Measurements from ENCODE around the gene DAGLA.

The DAGLA gene

GRCh38 chr11:61778357-61778886 is 98.2 kb downstream of the DAGLA start:
- no peak for DNase-seq (ENCODE audit: low read depth, low spot score)

- DNase-seq (ENCODE audit: low read depth, low spot score) = no peak
Observed at GRCh38 chr11:61778920-61779650, 98.9 kb downstream of the DAGLA start.

DNA sequence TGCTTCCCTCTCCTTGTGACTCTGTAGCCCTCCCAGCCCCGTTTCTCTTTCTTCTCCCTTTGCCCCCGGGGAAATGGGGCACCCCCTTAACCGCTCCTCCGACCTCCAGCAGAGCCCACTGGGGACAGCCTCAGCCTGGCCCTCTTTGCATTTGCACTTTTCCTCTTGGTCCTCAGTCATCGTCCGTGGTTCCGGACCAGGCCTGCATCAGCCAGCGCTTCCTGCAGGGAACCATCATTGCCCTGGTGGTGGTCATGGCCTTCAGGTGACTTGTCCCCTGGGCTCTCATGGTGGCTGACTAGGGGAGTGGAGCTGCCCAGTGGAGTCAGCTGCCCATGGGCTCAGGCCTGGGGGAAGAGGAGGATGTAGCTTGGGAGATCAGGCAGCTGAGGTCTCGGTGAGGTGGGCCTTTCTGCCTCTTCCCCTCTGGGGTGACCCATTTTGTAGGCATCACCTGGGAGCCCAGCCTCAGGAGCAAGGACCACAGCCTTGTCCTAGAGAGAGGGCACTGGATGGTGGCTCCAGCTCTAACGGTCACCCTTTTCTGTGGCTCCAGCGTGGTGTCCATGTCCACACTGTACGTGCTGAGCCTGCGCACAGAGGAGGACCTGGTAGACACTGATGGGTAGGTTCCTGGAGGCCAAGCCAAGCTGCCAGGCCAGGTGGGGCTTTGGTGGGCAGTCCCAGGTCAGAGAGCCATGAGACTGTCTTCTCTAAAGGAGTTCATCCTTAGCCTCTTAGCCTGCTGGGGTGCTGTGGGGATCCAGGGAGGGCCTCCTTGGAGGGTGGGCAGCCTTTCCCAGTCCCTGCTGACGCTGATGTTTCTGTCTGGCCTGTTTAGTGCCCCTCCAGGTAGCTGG is 99.7 kb downstream of the DAGLA start:
- no peak for DNase-seq (ENCODE audit: low read depth, low spot score)

GRCh38 chr11:61780581-61781162 is 100.5 kb downstream of the DAGLA start:
- no peak for DNase-seq (ENCODE audit: low read depth, low spot score)

DNA sequence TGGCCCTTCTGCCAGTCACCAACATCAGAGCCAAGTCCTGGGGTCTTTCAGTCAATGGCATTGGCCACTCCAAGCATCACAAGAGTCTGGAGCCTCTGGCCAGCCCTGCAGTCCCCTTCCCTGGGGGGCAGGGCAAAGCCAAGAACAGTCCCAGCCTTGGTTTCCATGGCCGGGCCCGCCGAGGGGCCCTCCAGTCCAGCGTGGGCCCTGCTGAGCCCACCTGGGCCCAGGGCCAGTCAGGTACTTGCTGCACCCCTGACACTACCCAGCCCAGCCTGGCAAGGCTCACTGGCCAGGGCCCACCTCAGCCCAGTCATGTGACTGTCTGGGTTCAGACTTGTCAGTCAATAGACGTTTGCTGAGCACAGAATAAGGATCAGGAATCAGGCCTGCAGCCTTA is 101.4 kb downstream of the DAGLA start:
- no peak for DNase-seq (ENCODE audit: low read depth, low spot score)

DNA sequence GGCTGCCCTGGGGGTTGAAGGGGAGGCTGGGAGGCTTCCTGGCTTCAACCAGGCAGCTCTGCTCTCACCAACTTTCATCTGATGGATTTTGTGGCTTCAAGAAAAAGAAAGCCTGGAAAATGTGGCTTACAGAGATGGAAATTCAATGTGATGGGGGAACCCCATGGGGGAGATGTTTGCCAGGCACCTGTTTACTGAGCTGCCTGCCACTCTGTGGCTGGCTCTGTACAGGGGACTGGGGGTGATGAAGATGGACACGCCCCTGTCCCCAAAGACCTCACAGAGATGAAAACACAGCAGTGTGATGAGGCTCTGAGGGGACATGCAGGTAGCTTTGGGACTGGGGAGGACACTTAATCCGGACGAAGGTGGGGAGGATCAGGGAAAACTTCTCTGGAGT is 102.1 kb downstream of the DAGLA start:
- no peak for DNase-seq (ENCODE audit: low read depth, low spot score)

DNA sequence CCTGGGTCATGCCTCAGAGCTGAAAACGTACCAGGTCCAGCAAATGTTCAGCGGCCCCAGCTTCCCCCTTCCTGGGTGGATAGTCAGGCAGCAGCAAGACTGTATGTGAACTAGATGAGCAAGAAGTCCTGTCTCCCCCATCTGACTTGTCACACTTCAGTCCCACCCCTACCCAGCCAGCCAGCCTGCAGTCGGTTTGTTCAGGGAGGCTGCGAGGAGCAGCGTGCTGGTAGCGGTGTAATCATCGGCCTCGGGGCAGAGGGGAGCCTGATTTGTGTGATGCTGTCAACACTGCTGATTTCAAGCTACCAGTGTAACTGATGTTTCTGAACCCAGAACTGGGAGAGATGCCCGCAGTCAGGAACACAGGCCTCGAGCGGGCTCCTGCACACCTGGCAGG is 102.7 kb downstream of the DAGLA start:
- no peak for DNase-seq (ENCODE audit: low read depth, low spot score)

DNA sequence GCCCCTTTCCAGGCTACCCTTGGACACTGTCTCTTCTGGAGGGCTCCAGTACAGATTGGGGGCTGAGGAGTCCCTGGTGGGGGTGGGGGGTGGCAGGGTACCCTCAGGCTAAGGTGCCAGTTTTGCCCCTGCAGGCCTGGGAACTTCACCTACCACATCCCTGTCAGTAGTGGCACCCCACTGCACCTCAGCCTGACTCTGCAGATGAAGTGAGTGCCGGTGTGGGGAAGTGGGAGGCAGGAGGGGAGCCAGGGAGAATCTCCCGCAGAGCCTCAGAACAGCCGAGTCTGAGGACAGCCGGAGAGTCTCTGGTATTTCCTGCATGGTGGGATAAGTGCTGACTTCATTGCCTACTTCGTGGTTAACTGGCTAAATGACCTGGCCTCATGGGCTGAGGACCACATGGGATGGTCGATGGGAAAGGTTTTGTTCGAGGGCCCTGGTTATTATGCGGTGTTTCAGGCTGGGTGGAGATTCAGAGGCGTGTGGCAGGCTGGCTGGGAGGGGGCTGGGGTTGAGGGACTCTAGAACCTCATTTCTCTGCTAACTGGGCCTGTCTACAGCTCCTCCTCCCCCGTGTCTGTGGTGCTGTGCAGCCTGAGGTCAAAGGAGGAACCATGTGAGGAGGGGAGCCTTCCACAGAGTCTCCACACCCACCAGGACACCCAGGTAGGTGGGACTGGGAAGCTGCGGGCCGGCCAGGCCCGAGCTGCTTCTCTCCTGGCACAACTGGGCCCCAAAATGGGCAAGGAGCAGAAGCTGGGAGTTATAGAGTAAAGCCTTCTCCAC is 103.7 kb downstream of the DAGLA start:
- peak; percentile 75 for DNase-seq (ENCODE audit: low read depth, low spot score)

DNA sequence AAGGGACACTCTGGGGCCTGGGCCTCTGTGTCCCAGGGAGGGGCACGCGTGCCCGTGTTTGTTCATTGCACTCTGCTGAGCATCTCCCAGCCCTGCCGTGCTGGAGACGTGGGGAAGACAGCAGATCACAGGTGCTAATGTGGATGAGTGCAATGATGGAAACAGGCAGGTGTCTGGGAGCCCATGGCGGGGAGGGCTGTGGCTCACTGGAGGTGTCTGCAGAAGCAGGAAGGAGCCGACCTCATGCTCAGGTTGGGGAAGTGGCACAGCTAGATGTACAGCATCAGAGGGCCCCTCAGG is 104.3 kb downstream of the DAGLA start:
- DNase-seq (ENCODE audit: low read depth, low spot score) = no peak

DNA sequence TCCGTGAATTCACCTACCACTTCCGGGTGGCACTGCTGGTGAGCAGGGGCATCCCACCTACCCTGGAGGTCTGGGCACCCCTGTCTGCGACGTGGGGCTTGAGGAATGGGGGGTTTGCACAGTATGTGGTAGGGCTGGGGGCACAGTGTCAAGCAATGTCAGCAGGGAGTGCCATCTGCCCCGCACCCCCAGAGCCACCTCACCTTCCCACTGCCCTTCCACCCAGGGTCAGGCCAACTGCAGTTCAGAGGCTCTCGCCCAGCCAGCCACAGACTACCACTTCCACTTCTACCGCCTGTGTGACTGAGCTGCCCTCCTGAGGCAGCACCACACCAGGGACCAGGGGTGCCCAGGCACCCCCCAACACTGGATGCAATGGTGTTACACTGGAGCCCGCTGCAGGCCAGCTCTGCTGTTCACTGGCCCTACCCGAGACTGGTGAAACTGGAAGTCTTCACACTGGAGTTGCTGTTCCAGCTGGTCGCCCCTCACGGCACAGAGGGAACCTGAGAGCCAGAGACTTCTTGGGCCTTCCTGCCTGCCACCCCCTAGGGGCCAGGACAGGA is 105.7 kb downstream of the DAGLA start:
- no peak for DNase-seq (ENCODE audit: low read depth, low spot score)

- peak; percentile 75 for DNase-seq (ENCODE audit: low read depth, low spot score)
Observed at GRCh38 chr11:61787928-61788491, 107.8 kb downstream of the DAGLA start.

DNA sequence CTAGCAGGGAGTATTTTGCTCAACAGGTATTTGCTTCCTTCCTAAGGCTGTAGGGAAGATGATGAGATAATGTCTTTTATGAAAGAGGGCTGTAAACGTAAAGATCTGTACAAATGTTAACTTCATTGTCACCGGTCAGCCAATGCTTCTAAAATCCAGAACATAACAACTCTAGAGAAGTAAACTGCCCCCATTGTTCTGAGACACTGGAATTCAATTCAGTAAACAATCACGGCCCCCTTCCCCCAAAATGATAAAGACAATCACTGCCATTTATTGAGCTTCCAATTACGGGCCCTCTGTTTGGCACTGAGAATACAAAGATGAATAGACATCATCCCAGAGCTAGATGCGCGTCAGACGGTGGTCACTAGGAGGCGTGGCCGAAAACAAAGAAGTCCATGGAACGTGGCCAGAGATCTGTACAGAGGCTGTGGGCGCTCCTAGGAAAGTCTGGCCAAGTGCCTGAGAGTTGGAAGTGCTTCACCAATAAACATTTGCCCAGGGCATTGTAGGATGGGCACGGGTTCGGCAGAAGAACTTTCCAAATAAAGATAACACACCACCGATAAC is 111.6 kb downstream of the DAGLA start:
- peak; percentile 96 for DNase-seq (ENCODE audit: low read depth, low spot score)

GRCh38 chr11:61792310-61793082 is 112.3 kb downstream of the DAGLA start, which contains the start of the genes FEN1 and TMEM258:
Gene FEN1 (plus strand): TSS chr11:61792911. CDS start chr11:61795362, 2,451 bp downstream.
Gene TMEM258 (minus strand): TSS chr11:61792599. CDS start chr11:61792558, 41 bp downstream.
- peak; percentile 96 for DNase-seq (ENCODE audit: low read depth, low spot score)

DNA sequence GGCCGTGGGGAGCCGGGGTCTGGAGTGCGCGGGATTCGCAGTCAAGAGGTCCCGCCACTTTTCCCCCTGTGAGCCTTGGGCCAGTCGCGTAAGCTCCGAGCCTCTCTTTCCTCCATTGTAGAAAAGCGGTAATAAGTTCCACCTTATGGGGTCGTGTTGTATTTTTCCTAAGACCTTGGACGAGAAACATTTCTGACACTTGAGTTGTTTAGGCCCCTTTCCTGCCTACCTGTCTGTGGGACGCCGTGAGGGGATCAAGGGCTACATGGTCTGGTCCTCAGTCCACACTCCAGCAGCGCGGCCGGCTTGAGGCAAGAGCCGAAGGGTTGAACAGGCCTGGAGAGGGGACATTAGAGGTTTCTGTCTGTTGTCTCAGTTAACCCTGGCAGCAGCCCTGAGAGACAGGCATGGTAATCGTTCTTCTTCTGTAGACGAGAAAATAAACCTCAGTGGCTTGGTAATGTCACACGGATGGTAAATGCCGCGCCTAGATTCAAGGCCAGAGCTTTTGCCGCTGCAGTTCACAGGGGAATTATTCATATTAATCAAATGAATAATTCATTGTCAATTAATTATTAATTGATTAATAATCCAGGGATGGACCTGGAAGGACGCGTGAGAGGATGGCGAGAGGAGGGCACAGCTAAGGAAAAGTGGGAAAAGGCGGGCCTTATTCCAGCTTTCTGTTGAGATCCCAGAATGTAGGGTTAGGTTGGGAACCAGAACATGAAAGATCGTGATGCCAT is 113.1 kb downstream of the DAGLA start:
- no peak for DNase-seq (ENCODE audit: low read depth, low spot score)

DNA sequence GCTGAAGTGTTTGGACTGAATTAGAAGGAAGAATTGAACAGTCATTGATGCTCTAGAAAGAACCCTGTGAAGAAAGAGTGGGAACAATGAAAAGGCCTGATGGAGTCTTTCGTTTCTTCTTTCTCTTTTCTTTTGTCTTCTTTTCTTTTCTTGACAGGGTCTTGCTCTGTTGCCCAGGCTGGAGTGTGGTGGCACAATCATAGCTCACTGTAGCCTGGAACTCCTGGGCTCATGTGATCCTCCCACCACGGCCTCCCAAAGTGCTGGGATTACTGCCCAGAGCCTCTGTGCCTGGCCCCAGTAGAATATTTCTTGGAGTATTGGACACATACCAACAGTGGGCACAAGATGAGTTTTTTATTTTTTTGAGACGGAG is 113.6 kb downstream of the DAGLA start:
- DNase-seq (ENCODE audit: low read depth, low spot score) = no peak

GRCh38 chr11:61794579-61794978 is 114.4 kb downstream of the DAGLA start:
- DNase-seq (ENCODE audit: low read depth, low spot score) = no peak

DNA sequence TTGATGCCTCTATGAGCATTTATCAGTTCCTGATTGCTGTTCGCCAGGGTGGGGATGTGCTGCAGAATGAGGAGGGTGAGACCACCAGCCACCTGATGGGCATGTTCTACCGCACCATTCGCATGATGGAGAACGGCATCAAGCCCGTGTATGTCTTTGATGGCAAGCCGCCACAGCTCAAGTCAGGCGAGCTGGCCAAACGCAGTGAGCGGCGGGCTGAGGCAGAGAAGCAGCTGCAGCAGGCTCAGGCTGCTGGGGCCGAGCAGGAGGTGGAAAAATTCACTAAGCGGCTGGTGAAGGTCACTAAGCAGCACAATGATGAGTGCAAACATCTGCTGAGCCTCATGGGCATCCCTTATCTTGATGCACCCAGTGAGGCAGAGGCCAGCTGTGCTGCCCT is 115.3 kb downstream of the DAGLA start:
- no peak for DNase-seq (ENCODE audit: low read depth, low spot score)

DNA sequence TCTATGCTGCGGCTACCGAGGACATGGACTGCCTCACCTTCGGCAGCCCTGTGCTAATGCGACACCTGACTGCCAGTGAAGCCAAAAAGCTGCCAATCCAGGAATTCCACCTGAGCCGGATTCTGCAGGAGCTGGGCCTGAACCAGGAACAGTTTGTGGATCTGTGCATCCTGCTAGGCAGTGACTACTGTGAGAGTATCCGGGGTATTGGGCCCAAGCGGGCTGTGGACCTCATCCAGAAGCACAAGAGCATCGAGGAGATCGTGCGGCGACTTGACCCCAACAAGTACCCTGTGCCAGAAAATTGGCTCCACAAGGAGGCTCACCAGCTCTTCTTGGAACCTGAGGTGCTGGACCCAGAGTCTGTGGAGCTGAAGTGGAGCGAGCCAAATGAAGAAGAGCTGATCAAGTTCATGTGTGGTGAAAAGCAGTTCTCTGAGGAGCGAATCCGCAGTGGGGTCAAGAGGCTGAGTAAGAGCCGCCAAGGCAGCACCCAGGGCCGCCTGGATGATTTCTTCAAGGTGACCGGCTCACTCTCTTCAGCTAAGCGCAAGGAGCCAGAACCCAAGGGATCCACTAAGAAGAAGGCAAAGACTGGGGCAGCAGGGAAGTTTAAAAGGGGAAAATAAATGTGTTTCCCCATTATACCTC is 115.8 kb downstream of the DAGLA start:
- DNase-seq (ENCODE audit: low read depth, low spot score) = no peak

Measured in astrocyte of the hippocampus (primary cell).